ENCODE results near the gene MROH8. TPM values are rescaled to one million over a fixed set of nuclear protein-coding genes. Genes with fewer than 3 reads are reported as not detected.

MROH8 gene
- total RNA-seq, 2 donors from 2014 or later = 5.2 to 16.7 TPM

- no peak for DNase-seq (ENCODE audit: low spot score)
- H3K9me3 ChIP-seq = no peaks in the 10 kb centered on the region
- WGBS = 90% methylated on average over 8 of the region's 8 CpGs
- H3K4me1 ChIP-seq (replicated peaks) = peaks cover 4% of the 10 kb centered on the region
- intact Hi-C loops (cut with DNase I) = loop anchor here (10.0 kb wide), 1 partner anchor 191 kb away; no protein-coding TSS in a partner anchor
- H3K27ac ChIP-seq = no peak overlapping the region
- no peak overlapping the region for H3K4me3 ChIP-seq
- TF ChIP-seq POLR2A (IDR thresholded peaks at IDR 0.05) = no peak
- no peak for TF ChIP-seq CTCF (IDR thresholded peaks at IDR 0.05)
- TF ChIP-seq POLR2AphosphoS5 (IDR thresholded peaks at IDR 0.05) = no peak
- no peaks in the 10 kb centered on the region for H3K27me3 ChIP-seq (replicated peaks; ENCODE audit: insufficient read depth)
- no peaks in the 10 kb centered on the region for H3K36me3 ChIP-seq
Measured at GRCh38 chr20:37193821-37194220, 14.5 kb upstream of the MROH8 start.

GRCh38 chr20:37193226-37193625, 13.9 kb upstream of the MROH8 start:
- Histone ChIP-seq H3K4me1 (replicated peaks) (peaks cover 4% of the 10 kb centered on the region), H3K27ac (no peak overlapping the region), H3K4me3 (no peak overlapping the region), H3K36me3 (no peaks in the 10 kb centered on the region), H3K27me3 (replicated peaks; ENCODE audit: insufficient read depth) (no peaks in the 10 kb centered on the region), H3K9me3 (no peaks in the 10 kb centered on the region)
- DNase-seq (ENCODE audit: low spot score) = no peak
- intact Hi-C loops (cut with DNase I) = loop anchor here (10.0 kb wide), 1 partner anchor 192 kb away; no protein-coding TSS in a partner anchor
- TF ChIP-seq CTCF (IDR thresholded peaks at IDR 0.05) (no peak), POLR2A (IDR thresholded peaks at IDR 0.05) (no peak), POLR2AphosphoS5 (IDR thresholded peaks at IDR 0.05) (no peak)
- 89% methylated on average over 3 of the region's 3 CpGs for WGBS

GRCh38 chr20:37192137-37192854, 12.9 kb upstream of the MROH8 start:
- TF ChIP-seq POLR2A (IDR thresholded peaks at IDR 0.05) (no peak), CTCF (IDR thresholded peaks at IDR 0.05) (peak in 3 of 4 experiments; percentile 79 to 90 (median 88)), POLR2AphosphoS5 (IDR thresholded peaks at IDR 0.05) (peak; percentile 82)
- Histone ChIP-seq H3K27me3 (replicated peaks; ENCODE audit: insufficient read depth) (no peaks in the 10 kb centered on the region), H3K4me3 (no peak overlapping the region), H3K36me3 (no peaks in the 10 kb centered on the region), H3K9me3 (no peaks in the 10 kb centered on the region), H3K4me1 (replicated peaks) (peaks cover 4% of the 10 kb centered on the region), H3K27ac (no peak overlapping the region)
- WGBS = 21% methylated on average over 5 of the region's 5 CpGs
- peak; percentile 88 for DNase-seq (ENCODE audit: low spot score)
- intact Hi-C loops (cut with DNase I) = loop anchor here (10.0 kb wide), 1 partner anchor 193 kb away; no protein-coding TSS in a partner anchor

- DNase-seq (ENCODE audit: low spot score) = no peak
- intact Hi-C loops (cut with DNase I) = loop anchor here (10.0 kb wide), 1 partner anchor 194 kb away; no protein-coding TSS in a partner anchor
- 74% methylated on average over 9 of the region's 9 CpGs for WGBS
- Histone ChIP-seq H3K4me1 (replicated peaks) (peaks cover 4% of the 10 kb centered on the region), H3K27ac (no peak overlapping the region), H3K4me3 (no peak overlapping the region), H3K9me3 (no peaks in the 10 kb centered on the region), H3K36me3 (no peaks in the 10 kb centered on the region), H3K27me3 (replicated peaks; ENCODE audit: insufficient read depth) (no peaks in the 10 kb centered on the region)
- TF ChIP-seq CTCF (IDR thresholded peaks at IDR 0.05) = no peak
- no peak for TF ChIP-seq POLR2AphosphoS5 (IDR thresholded peaks at IDR 0.05)
- no peak for TF ChIP-seq POLR2A (IDR thresholded peaks at IDR 0.05)
Measured at GRCh38 chr20:37190354-37191112, 11.2 kb upstream of the MROH8 start.
